GM12872 (cell line): Measurements from ENCODE around the gene MMP20.

Experiments used
- CTCF ChIP-seq: IDR thresholded peaks from 3 replicates; pipeline ENCODE4 v1.5.1; 2011; ENCODE audit warnings: low read depth, mild to moderate bottlenecking, low read length, moderate library complexity; ENCODE audit not compliant: insufficient read depth

MMP20 gene

GRCh38 chr11:102568851-102569250 lies 56.3 kb downstream of the MMP20 start:
- TF ChIP-seq CTCF: no peak

- TF ChIP-seq CTCF: no peak
Measured at GRCh38 chr11:102566112-102566511, 59.0 kb downstream of the MMP20 start.

- no peak for TF ChIP-seq CTCF
Measured at GRCh38 chr11:102564110-102564509, 61.0 kb downstream of the MMP20 start.

GRCh38 chr11:102561636-102562035 lies 63.5 kb downstream of the MMP20 start:
- no peak for TF ChIP-seq CTCF

GRCh38 chr11:102560555-102561011 lies 64.5 kb downstream of the MMP20 start:
- no peak for TF ChIP-seq CTCF

GRCh38 chr11:102559839-102560238 lies 65.3 kb downstream of the MMP20 start:
- no peak for TF ChIP-seq CTCF

GRCh38 chr11:102555091-102555490 lies 70.0 kb downstream of the MMP20 start:
- TF ChIP-seq CTCF: no peak

- no peak for TF ChIP-seq CTCF
Measured at GRCh38 chr11:102553835-102554282, 71.3 kb downstream of the MMP20 start.
